HG03066 (cell line): ENCODE data around the gene MRPL48.
"Not testable (repeated sequence)": the region's sequence is repeated elsewhere in the genome, so short reads cannot be mapped to it uniquely, and the experiment has no call there.

ENCODE experiments used
- ATAC-seq: cut with Tn5 transposase; IDR thresholded peaks from one replicate; pipeline ENCODE4 v1.9.1; 2021; ENCODE audit warnings: low read depth; ENCODE audit not compliant: unreplicated experiment

The MRPL48 gene

DNA sequence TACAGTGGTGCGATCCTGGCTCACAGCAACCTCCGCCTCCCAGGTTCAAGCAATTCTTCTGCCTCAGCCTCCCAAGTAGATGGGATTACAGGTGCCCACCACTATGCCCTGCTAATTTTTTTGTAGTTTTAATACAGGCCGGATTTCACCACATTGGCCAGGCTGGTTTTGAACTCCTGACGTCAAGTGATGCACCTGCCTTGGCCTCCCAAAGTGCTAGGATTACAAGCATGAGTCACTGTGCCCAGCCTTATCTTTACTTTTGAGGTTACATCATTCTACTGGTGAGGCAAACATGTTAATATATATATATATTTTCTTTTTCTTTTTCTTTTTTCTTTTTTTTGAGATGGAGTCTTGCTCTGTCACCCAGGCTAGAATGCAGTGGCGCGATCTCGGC lies 16.9 kb upstream of the MRPL48 start:
- ATAC-seq, result not testable (repeated sequence)

DNA sequence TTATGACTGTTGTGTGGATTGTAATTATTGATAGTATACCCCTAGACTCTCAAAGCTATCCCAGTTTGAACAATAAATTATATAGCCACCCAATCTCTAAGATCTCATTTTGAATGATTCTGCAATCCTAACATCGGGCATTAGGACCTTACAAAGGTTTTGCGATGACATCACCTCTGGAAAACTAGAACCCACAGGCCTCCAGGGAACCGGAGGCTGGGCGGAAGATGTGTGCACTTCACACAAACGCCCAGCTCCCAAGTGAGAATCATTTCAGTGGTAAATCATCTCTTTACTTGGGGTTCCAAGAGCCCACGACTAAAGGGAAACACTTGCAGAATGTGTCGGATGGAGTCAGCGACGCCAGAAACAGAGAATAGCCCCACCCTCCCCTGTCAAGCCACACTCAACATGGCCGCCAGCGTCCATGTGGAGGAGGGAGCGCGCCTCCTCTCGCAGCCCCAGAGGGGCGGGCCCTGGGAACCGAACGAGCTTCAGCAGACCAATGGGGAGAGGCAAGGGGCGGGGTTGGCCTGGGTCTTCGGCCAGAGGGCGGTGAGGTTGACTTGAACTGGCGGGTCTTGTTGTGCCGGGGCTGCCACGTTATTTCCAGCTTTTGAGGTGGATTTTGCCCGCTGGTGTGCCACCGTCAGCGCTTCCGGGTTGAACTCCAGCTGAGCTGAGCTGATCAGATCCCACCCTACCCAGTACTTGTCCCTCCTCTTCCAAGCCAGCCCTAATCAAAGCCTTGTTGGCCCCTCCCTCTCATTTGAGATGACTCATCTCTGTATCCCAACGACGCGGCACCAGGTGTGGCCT lies 8.4 kb upstream of the MRPL48 start:
- peak; percentile 99 for ATAC-seq

- no peak for ATAC-seq
Measured at GRCh38 chr11:73781303-73781702, 6.4 kb upstream of the MRPL48 start.

DNA sequence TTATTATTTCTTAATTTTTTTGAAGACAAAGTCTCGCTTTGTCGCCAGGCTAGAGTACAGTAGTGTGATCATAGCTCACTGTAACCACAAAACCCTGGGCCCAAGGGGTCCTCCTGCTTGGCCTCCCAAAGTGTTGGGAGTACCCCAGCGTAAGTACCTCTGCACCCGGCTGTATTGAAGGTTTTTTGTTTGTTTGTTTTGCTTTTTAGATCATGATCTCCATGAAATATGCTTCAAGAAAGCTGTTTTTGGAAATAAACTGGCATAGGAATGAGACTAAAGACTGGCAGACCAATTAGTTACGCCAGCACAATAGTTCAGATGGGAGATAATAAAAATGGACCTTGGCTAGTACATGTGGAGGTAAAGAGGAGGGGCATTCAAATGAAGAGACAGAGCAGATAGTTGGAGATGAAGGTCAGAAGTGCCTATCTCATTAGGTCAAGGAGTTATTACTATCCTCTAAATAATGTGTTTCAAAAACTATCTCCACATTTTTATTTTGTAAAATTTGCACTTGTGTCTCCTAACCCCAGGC lies 4.1 kb upstream of the MRPL48 start:
- ATAC-seq, result no peak

- no peak for ATAC-seq
Measured at GRCh38 chr11:73784080-73784634, 3.5 kb upstream of the MRPL48 start.

DNA sequence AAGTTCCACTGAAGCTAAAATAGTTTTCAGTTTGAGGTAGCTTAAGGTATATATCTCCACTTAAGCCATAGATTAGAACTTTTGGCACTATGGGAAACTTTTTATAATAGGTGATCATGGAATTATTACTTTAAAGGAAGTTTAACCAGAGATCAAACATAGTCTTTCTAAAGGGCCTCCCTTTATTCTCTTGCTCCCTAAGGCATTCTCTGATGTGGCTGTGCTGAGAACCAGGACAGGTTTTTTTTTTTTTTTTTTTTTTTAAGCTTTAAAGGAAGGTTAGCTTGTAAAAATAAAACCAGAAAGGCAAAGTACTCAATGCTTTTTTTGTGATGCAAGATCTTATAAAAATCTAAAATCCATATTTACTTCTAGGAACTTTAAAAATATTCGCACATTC lies 2.9 kb upstream of the MRPL48 start:
- ATAC-seq, result no peak

- ATAC-seq, result not testable (repeated sequence)
Measured at GRCh38 chr11:73785467-73785866, 2.2 kb upstream of the MRPL48 start.

- ATAC-seq, result no peak
Measured at GRCh38 chr11:73787051-73787642, 527 bp upstream of the MRPL48 start.

DNA sequence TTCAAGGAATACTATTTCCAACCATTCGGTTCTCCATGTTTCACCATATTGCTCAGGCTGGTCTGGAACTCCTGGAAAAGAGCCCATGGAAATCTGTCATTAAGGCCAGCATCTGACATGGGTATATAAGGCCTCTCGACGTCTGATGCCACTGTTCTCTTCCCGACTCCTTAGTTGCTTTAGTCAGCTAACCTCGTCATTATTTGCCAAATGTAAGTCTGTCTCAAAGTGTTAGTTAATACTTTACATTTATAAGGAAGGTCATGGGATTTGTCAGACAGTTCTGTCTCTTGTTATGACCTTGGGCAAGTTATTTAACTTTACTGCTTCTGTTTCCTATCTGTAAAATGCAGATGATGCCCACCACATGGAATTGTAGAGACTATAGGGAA lies 1.6 kb downstream of the MRPL48 start:
- no peak for ATAC-seq

GRCh38 chr11:73792584-73792983 lies 4.9 kb downstream of the MRPL48 start:
- no peak for ATAC-seq

DNA sequence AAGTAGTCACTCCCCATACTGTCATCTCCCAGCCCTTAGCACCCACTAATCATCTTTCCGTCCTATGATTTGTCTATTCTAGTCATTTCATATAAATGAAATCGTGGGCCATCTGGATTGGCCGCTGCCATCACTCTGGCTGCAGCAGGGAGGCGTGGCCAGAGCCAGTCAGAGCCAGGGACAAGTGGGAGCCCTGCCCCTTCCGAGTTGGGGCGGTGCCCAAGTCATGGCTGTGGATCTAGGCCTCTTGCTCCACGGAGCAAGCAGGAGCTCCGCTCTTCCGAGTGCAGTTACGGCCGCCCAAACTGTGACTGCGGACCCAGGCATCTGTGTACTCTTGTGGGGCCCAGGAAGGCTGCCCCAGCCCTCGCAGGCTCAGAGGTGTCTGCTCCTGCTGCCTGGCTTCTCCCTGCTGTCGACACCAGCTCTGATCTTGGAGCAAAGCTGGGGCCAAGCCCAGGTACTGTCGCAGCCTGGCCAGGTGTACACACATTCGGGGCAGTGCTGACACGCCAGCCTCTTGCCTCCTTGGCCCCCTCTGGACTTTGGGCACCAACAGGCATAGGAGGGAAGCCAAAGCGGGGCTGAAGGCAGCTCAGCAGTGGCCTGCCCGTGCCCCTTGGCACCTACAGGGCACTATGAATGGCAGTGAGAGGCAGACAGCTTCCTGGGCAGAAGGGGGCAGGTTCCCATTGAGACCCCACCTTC lies 8.4 kb downstream of the MRPL48 start:
- ATAC-seq, result no peak

DNA sequence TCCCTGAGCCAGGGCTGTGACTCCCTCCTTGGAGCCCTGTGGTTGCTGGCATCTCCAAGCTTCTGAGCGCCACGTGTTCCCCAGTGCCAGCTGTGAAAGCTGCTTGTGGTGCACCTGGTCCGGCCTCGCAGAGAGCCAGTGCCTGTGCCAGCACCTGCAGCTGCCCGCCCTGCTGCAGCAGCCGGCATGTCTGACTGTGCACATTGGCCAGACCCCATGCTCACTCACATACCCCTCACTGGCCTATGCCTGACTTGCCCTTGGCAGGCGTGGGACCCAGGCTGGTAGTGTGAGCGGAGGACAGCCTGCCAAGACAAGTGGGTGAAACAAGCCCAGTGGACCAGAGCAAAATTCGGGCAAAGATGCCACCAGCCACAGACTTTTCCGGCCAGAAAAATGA lies 9.8 kb downstream of the MRPL48 start:
- no peak for ATAC-seq

DNA sequence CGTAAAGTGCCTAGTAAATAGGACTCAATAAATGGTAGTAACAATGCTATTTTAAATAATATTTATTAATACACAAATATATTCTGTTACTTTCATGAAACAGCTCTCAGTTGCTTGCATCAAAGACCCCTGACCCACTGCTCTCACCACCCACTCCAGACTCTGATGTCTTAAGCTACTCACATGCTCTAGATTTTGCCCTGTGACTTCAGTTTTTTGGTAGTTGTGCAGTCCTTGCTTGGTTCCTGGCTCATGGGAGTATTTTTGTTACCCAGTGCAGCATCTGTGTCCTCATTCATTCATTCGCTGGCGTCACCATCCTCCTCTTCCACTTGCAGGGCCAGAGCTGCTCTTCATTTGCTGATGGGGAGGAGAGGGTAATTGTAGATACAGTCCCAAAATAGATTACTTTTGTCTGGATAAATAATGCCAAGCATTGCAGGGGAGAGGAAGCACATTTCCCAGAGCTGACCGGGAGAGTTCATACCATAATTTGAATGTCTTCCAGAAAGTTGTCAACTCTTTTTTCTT lies 12.7 kb downstream of the MRPL48 start:
- ATAC-seq, result no peak

DNA sequence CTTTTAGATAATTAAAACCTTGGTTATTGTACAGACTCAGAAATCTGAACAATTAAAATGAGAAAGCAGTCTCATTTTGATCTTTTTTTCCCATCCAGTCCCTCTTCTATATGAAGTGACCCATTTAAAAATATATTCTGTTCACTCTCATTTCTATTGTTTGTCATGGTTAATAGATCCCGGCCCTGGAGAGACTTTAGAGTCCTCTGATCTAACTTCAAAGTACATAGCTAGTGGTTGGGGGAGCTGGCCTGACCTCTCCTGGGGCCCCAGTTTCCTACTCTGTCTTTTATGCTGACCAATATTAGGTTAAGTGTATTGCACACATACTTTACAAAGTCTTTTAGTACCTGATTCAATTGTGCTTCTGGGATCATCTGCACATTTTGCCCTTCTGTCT lies 13.5 kb downstream of the MRPL48 start:
- ATAC-seq, result no peak

DNA sequence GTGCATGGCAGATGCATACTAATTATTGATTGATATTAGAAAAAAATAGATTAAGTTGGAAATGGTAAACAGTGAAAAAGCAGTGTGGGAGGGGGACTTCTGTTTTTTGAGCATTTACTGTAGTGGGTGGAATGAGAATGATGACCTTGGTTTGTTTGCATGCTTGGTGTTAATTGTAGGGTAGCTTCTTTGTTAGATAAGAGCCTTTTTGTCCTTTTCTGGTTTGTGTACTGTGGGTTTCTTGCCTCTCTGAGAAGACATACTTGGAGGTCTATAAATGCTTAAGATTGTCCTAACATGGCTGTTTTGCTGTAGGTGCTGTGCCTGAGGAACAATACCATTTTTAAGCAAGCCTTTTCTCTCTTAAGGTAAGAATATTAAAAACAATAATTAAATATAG lies 17.0 kb downstream of the MRPL48 start:
- no peak for ATAC-seq

GRCh38 chr11:73808052-73808451 lies 20.4 kb downstream of the MRPL48 start:
- ATAC-seq, result no peak

DNA sequence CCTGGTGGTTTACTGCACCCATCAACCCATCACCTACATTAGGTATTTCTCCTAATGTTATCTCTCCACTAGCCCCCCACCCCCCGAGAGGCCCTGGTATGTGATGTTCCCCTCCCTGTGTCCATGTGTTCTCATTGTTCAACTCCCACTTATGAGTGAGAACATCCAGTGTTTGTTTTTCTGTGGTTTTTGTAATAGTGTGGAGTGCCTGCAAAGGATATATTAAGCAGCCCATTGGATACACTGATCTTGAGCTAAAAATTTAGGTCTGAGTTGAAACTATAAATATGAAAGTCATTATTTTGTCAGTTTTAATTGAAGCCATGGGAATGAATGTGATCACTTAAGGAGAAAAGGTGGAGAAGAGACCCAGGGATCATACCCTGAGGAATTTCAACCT lies 23.0 kb downstream of the MRPL48 start:
- ATAC-seq, result no peak

GRCh38 chr11:73812234-73812633 lies 24.6 kb downstream of the MRPL48 start:
- ATAC-seq, result no peak

DNA sequence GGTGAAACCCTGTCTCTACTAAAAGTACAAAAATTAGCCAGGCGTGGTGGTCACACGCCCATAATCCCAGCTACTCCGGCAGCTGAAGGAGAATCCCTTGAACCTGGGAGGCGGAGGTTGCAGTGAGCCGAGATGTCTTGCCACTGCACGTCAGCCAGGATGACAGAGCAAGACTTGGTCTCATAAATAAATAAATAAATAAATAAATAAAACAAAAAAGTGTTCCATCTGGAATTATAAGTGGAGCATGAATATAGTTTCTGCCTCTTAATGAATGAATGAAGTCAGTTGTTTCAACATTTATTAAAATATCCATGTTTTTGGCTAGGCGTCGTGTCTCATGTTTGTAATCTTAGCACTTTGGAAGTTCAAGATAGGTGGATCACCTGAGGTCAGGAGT lies 27.1 kb downstream of the MRPL48 start:
- ATAC-seq, result no peak

DNA sequence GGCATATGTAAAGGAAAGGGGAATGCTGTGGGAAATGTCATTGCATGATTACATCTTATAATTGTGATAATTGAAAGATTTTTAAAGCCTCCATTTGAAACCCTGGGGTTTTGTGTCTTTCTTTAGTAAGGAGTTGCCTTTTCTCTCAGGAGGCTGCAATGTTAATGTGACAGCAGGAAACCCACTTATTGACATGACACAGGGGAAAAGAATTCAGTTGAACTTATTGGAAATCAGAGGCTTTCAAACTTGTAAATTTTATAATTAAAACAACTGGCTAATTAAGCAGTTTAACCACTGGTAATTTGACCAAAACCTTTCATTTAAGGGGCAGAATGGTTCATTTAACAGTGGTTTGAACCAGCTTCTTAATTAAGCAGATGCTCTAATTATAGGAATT lies 31.2 kb downstream of the MRPL48 start:
- no peak for ATAC-seq

GRCh38 chr11:73830261-73830660 lies 42.6 kb downstream of the MRPL48 start:
- no peak for ATAC-seq
